ENCODE results near the gene MED29.
A peak's percentile ranks its signal among the peaks of the same experiment; 100 is the strongest.

Gene MED29, protein sequence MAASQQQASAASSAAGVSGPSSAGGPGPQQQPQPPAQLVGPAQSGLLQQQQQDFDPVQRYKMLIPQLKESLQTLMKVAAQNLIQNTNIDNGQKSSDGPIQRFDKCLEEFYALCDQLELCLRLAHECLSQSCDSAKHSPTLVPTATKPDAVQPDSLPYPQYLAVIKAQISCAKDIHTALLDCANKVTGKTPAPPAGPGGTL

GRCh38 chr19:39390751-39391437 lies at the start of gene MED29, which contains the start of gene PAF1:
TSS of gene MED29 (plus strand) at chr19:39391378. CDS start at chr19:39391423, 45 bp downstream.
TSS of gene PAF1 (minus strand) at chr19:39391106. CDS start at chr19:39390864, 242 bp downstream.
- H3K4me3 ChIP-seq: peak within 1 kb of the TSS; percentile 54 to 92 (median 75)

GRCh38 chr19:39341719-39342604 lies 49.2 kb upstream of the MED29 start, which contains the start of gene SAMD4B:
TSS of gene SAMD4B (plus strand) at chr19:39342421. CDS start at chr19:39356894, 14,473 bp downstream.
- H3K27ac ChIP-seq: peak within 1 kb of the TSS; percentile 68 to 98 (median 92)
- H3K4me3 ChIP-seq: peak within 1 kb of the TSS; percentile 71 to 96 (median 83)

More at GRCh38 chr19:39390751-39391437, at the start of gene MED29, which contains the start of gene PAF1:
- peak within 1 kb of the TSS; percentile 93 to 100 (median 99) for H3K27ac ChIP-seq

DNA sequence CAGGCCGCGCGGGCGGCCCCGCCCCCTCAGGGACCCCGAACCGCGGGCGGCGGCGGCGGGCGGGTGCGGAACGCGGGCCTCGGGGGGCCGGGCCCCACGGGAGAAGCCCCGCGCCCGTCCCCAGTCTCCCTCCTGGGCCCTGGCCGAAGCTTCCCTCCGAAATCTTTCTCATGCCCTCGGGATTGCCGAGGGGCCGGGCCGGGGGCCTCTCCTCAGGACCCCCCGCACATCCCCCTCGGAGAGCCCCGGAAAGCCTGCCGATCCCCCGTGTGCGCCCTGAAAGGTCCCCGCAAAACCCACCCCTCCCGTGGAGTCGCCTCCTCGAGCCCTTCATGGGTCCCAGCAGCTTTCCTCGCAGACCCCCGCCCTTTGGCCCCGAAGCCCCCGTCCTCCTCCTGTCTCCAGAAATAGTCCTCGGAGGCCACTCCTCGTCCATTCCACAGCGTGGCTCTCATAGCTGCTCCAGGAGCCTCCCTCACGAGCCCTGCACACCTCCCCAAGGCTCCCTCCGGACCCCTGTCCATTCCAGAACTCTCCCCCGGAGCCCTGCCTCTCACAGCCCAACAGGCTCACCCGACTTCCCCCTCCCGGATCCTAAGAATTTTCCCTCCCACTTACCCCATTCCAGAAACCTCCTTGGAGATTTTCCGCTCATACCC lies 48.4 kb upstream of the MED29 start:
- Histone ChIP-seq H3K27ac (peak overlapping the region; percentile 52 to 98 (median 87)), H3K4me3 (peak overlapping the region; percentile 67 to 96 (median 83))

GRCh38 chr19:39345956-39346355 lies 45.2 kb upstream of the MED29 start:
- Histone ChIP-seq H3K27ac (peak overlapping the region in 4 of 21 experiments; percentile 11 to 41 (median 22)), H3K4me3 (no peak overlapping the region)

- no peak overlapping the region for H3K4me3 ChIP-seq
- peak overlapping the region in 5 of 21 experiments; percentile 5 to 47 (median 6) for H3K27ac ChIP-seq
Measured at GRCh38 chr19:39347332-39348164, 43.6 kb upstream of the MED29 start.

DNA sequence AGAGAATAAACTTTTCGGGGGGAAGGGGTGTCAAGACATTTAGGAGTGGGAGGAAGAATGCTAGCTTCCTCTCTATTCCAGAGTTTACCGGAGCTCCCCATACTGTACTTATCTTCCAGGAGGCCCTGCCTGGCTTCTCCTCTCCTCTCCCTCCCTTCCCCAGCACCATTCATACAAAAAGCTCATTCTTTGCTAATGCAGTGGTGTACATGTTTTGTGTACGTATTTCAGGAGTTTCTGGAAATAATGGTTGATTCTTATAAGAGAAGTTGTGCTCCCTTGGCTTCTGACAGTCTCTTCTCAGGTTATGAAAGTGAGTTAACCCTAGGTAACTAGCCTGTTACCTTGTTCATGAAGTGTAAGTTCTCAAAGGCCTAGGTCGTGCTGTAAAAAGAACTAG lies 41.9 kb upstream of the MED29 start:
- Histone ChIP-seq H3K4me3 (no peak overlapping the region), H3K27ac (peak overlapping the region in 2 of 21 experiments; percentile 26 to 46)

GRCh38 chr19:39350156-39350555 lies 41.0 kb upstream of the MED29 start:
- no peak overlapping the region for H3K4me3 ChIP-seq

DNA sequence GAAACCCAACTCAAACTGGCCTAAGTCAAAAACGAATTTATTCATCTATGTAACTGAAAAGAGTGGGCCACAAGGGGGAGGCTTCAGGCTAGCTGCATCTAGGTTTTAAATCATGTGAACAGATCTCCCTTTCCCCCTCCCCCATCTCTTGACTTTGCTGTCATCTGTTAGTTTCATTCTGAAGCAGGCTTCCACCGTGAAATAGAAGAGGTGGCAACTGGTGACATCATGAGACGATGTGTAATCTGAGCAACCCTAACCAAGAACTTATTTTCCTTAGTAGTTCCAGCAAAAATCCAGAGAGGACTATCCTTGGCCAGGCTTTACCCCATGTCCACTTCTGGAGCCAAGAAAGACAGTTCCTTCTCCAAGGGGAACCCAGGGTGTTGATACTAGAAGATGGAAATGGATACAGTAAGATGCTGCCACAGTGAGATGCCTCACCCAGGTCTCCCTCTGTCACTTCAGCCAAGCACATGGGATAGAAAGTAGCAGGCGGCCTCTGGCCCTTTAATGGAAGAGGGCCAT lies 39.6 kb upstream of the MED29 start:
- Histone ChIP-seq H3K4me3 (no peak overlapping the region), H3K27ac (peak overlapping the region in 19 of 21 experiments; percentile 8 to 79 (median 58))

More at GRCh38 chr19:39350156-39350555, 41.0 kb upstream of the MED29 start:
- peak overlapping the region in 4 of 21 experiments; percentile 10 to 68 (median 44) for H3K27ac ChIP-seq

DNA sequence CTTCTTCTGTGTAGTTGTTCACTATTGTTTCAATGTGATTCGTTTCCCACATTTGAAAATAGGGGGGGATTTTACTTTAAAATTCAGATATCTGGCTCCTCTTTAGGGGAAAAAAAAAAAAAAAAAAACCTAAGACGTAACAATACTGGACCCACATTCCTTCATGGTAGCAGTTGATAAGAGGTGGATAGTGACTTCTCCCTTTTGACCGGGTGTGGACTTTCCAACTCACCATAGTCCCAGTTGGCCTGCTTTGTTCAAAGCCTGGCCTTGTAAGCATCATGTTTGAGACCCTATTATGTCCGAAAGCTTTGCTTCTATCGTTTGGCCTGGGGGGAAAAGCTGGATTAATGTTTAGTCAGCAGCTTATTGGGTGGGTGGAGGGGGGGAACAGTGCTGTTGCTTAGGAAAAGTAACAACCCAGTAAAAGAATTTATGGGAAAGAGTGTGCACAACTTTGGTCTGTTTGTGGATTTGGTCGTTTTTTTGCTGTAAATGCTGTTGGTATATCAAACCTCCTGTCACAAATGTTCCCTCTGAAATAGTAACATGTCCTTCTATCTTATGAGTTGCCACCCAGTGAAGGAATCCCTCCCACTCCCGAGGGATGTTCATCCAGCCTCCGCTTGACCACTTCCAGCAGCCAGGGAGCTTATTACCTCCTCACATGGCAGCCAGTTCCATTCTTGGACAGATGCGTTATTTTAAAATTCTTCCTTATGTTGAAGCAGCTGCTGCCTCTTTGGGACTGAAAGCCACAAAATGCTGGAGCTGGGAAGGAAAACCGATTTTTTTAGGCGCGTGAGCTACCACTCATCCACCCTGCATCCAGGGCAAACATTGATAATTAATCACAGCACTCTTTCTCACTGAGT lies 38.6 kb upstream of the MED29 start:
- no peak overlapping the region for H3K4me3 ChIP-seq
- peak overlapping the region in 18 of 21 experiments; percentile 20 to 79 (median 50) for H3K27ac ChIP-seq

GRCh38 chr19:39355253-39355652 lies 35.9 kb upstream of the MED29 start:
- H3K4me3 ChIP-seq: no peak overlapping the region
- H3K27ac ChIP-seq: peak overlapping the region in 2 of 21 experiments; percentile 11 to 62

- Histone ChIP-seq H3K4me3 (no peak overlapping the region), H3K27ac (peak overlapping the region in 3 of 21 experiments; percentile 21 to 62 (median 22))
Measured at GRCh38 chr19:39356073-39356472, 35.1 kb upstream of the MED29 start.

- no peak overlapping the region for H3K4me3 ChIP-seq
- H3K27ac ChIP-seq: peak overlapping the region in 5 of 21 experiments; percentile 2 to 21 (median 14)
Measured at GRCh38 chr19:39356647-39357046, 34.5 kb upstream of the MED29 start.

DNA sequence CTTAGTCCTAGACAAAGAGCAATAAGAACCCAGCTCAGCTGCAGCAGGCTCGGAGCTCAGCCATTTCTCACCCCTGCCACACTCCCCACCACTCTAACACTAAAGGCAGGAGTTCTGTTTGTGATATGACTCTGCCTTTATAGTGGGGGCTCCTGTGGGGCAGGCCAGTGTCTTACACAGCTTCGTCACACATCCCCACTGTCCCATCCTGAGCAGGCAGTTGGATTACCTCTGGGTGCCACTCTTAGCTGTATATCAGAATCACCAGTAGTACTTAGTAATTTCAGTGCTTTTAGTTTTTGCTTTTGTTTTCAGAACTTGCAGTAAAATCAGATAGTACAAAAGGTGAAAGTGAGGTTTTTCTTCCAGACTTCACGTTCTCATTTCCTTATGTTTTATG lies 32.2 kb upstream of the MED29 start:
- H3K27ac ChIP-seq: no peak overlapping the region
- no peak overlapping the region for H3K4me3 ChIP-seq

GRCh38 chr19:39360599-39360998 lies 30.6 kb upstream of the MED29 start:
- no peak overlapping the region for H3K4me3 ChIP-seq
- H3K27ac ChIP-seq: peak overlapping the region in 7 of 21 experiments; percentile 2 to 82 (median 50)

- peak overlapping the region in 20 of 21 experiments; percentile 31 to 86 (median 73) for H3K27ac ChIP-seq
Measured at GRCh38 chr19:39362682-39363657, 28.2 kb upstream of the MED29 start.

More at GRCh38 chr19:39362682-39363657, 28.2 kb upstream of the MED29 start:
- no peak overlapping the region for H3K4me3 ChIP-seq

Measured in skin epidermis (tissue), 12 donors.